ENCODE results near the gene MXI1. TPM values are rescaled to one million over a fixed set of nuclear protein-coding genes. Genes with fewer than 3 reads are reported as not detected.

The MXI1 gene
- total and polyA plus RNA-seq, 2 donors (not counting 1 experiment from before 2014, with no cell fraction given), result 12.0 to 32.4 TPM

GRCh38 chr10:110254467-110254866 lies 47.1 kb downstream of the MXI1 start:
- no peak overlapping the region for H3K27ac Mint-ChIP-seq
- H3K4me2 ChIP-seq (replicated peaks; ENCODE audit: low read depth, low read length, poor library complexity, severe bottlenecking), result no peak overlapping the region
- no peak for TF ChIP-seq EZH2 (IDR thresholded peaks at IDR 0.05; ENCODE audit: borderline replicate concordance, insufficient read depth, low read depth, low read length, poor library complexity, severe bottlenecking)
- TF ChIP-seq CTCF (IDR thresholded peaks at IDR 0.05), result no peak
- H3K9ac ChIP-seq (ENCODE audit: low read length), result no peak overlapping the region
- H3K27me3 Mint-ChIP-seq, result no peaks in the 10 kb centered on the region
- no peaks in the 10 kb centered on the region for H3K36me3 ChIP-seq (replicated peaks in 1 of 2; ENCODE audit: control extremely low read depth in 1 of 2, control insufficient read depth in 1 of 2, extremely low read depth in 1 of 2, insufficient read depth in 2 of 2, low read length in 1 of 2)
- no peaks in the 10 kb centered on the region for H3K27me3 ChIP-seq (replicated peaks in 1 of 4; ENCODE audit: control extremely low read depth in 1 of 4, control insufficient read depth in 3 of 4, insufficient read depth in 4 of 4, low read length in 3 of 4)
- no peak overlapping the region for H3K4me3 Mint-ChIP-seq
- peaks cover 0 to 3% (median 0%) of the 10 kb centered on the region in 3 donors for H3K9me3 ChIP-seq (ENCODE audit: control extremely low read depth in 1 of 3, control insufficient read depth in 2 of 3, insufficient read depth in 1 of 3, low read length in 2 of 3)
- POLR2A ChIA-PET, result no interaction called here
- DNase-seq (no peak), ATAC-seq (ENCODE audit: low read depth) (no peak)
- CTCF ChIA-PET, result interaction anchor here (0.9 kb wide), 1 partner anchor 25 kb away, joined by 3 read pairs; no protein-coding TSS in a partner anchor
- H3K4me1 Mint-ChIP-seq, result no peaks in the 10 kb centered on the region
- H2AFZ ChIP-seq (ENCODE audit: insufficient read depth, low read depth, low read length, poor library complexity, severe bottlenecking), result no peak overlapping the region
- H3K4me1 ChIP-seq (ENCODE audit: control insufficient read depth in 2 of 2, insufficient read depth in 2 of 2, low read length in 2 of 2), result no peaks in the 10 kb centered on the region
- H3K27ac ChIP-seq (ENCODE audit: low read length in 2 of 2), result no peak overlapping the region
- no peak overlapping the region for H3K4me3 ChIP-seq (ENCODE audit: control extremely low read depth in 1 of 5, extremely low read depth in 1 of 5, insufficient read depth in 1 of 5, low read depth in 2 of 5, low read length in 4 of 5)
- H3K9me3 Mint-ChIP-seq (ENCODE audit: insufficient read depth), result no peaks in the 10 kb centered on the region
- intact Hi-C loops (cut with micrococcal nuclease), result no loop called here
- no peaks in the 10 kb centered on the region for H4K20me1 ChIP-seq (ENCODE audit: control insufficient read depth, insufficient read depth, low read length, poor library complexity, severe bottlenecking)
- peaks cover under 1% of the 10 kb centered on the region for H3K79me2 ChIP-seq (ENCODE audit: control insufficient read depth, insufficient read depth, low read length)

- no CpG with 5 or more reads among the region's 1 CpG for WGBS (ENCODE audit: insufficient coverage)
- Mint-ChIP-seq H3K9me3 (ENCODE audit: insufficient read depth) (no peaks in the 10 kb centered on the region), H3K4me1 (no peaks in the 10 kb centered on the region), H3K27me3 (no peaks in the 10 kb centered on the region), H3K4me3 (no peak overlapping the region), H3K27ac (no peak overlapping the region)
- ATAC-seq (ENCODE audit: low read depth) (no peak), DNase-seq (no peak)
- no peak overlapping the region for H3K27ac ChIP-seq (ENCODE audit: low read length in 2 of 2)
- TF ChIP-seq CTCF (IDR thresholded peaks at IDR 0.05), result no peak
- TF ChIP-seq EZH2 (IDR thresholded peaks at IDR 0.05; ENCODE audit: borderline replicate concordance, insufficient read depth, low read depth, low read length, poor library complexity, severe bottlenecking), result no peak
- no peak overlapping the region for H2AFZ ChIP-seq (ENCODE audit: insufficient read depth, low read depth, low read length, poor library complexity, severe bottlenecking)
- peaks cover 0 to 3% (median 0%) of the 10 kb centered on the region in 3 donors for H3K9me3 ChIP-seq (ENCODE audit: control extremely low read depth in 1 of 3, control insufficient read depth in 2 of 3, insufficient read depth in 1 of 3, low read length in 2 of 3)
- H4K20me1 ChIP-seq (ENCODE audit: control insufficient read depth, insufficient read depth, low read length, poor library complexity, severe bottlenecking), result peaks cover 6% of the 10 kb centered on the region
- intact Hi-C loops (cut with micrococcal nuclease), result no loop called here
- no peak overlapping the region for H3K9ac ChIP-seq (ENCODE audit: low read length)
- no peak overlapping the region for H3K4me3 ChIP-seq (ENCODE audit: control extremely low read depth in 1 of 5, extremely low read depth in 1 of 5, insufficient read depth in 1 of 5, low read depth in 2 of 5, low read length in 4 of 5)
- H3K4me2 ChIP-seq (replicated peaks; ENCODE audit: low read depth, low read length, poor library complexity, severe bottlenecking), result no peak overlapping the region
- CTCF ChIA-PET, result interaction anchor here (1.6 to 1.7 kb wide), 2 partner anchors 15 to 120 kb away, joined by 3 to 5 read pairs; no protein-coding TSS in a partner anchor
- H3K27me3 ChIP-seq (replicated peaks in 1 of 4; ENCODE audit: control extremely low read depth in 1 of 4, control insufficient read depth in 3 of 4, insufficient read depth in 4 of 4, low read length in 3 of 4), result no peaks in the 10 kb centered on the region
- POLR2A ChIA-PET, result no interaction called here
- no peaks in the 10 kb centered on the region for H3K36me3 ChIP-seq (replicated peaks in 1 of 2; ENCODE audit: control extremely low read depth in 1 of 2, control insufficient read depth in 1 of 2, extremely low read depth in 1 of 2, insufficient read depth in 2 of 2, low read length in 1 of 2)
- H3K4me1 ChIP-seq (ENCODE audit: control insufficient read depth in 2 of 2, insufficient read depth in 2 of 2, low read length in 2 of 2), result no peaks in the 10 kb centered on the region
- no peaks in the 10 kb centered on the region for H3K79me2 ChIP-seq (ENCODE audit: control insufficient read depth, insufficient read depth, low read length)
Observed at GRCh38 chr10:110258542-110258941, 51.1 kb downstream of the MXI1 start.
